Prostate gland (tissue), 2 donors: ENCODE results near the gene GPD1. TPM values are rescaled to one million over a fixed set of nuclear protein-coding genes. Genes with fewer than 3 reads are reported as not detected.

Experiments
- DNase-seq: peaks from one replicate; pipeline ENCODE4 v3.0.0-alpha.2; 2019; ENCODE audit warnings: low spot score
- H3K27ac ChIP-seq, 2 donors: fragments of 200-600 bp; sonication (generic); 2 replicates each; pipeline ENCODE4 v1.5.1; 2017 to 2019
- H3K27me3 ChIP-seq: fragments of 200-600 bp; sonication (generic); replicated peaks from 2 replicates; pipeline ENCODE4 v1.5.1; 2019; ENCODE audit not compliant: insufficient read depth
- H3K36me3 ChIP-seq, 2 donors: fragments of 200-600 bp; sonication (generic); 1 replicate in 1 of 2; 2 replicates in 1 of 2; pipeline versions ENCODE4 v1.5.1 to v1.8.1; 2017 to 2019
- H3K4me1 ChIP-seq: fragments of 200-600 bp; sonication (generic); replicated peaks from 2 replicates; pipeline ENCODE4 v1.5.1; 2019
- H3K4me3 ChIP-seq, 2 donors: fragments of 200-600 bp; sonication (generic); 2 replicates each; pipeline ENCODE4 v1.5.1; 2017 to 2019
- H3K9me3 ChIP-seq: fragments of 200-600 bp; sonication (generic); 2 replicates; pipeline ENCODE4 v1.5.1; 2017
- POLR2A ChIP-seq: fragments of 450-650 bp; IDR thresholded peaks from one replicate; pipeline ENCODE4 v1.6.1; 2016; ENCODE audit warnings: antibody characterized with exemption, mild to moderate bottlenecking
- POLR2AphosphoS5 ChIP-seq: sonication (generic); formaldehyde crosslinking; IDR thresholded peaks from one replicate; pipeline ENCODE4 v1.6.1; 2017; ENCODE audit warnings: antibody characterized with exemption
- WGBS: methylation state at CpG from one replicate; pipeline ENCODE4 v1.1.5; 2018; 5-methylcytosine and 5-hydroxymethylcytosine counted together
- intact Hi-C: fragments of 100-400 bp; cut with DNase I; formaldehyde crosslinking; loops from one replicate; pipeline ENCODE4 v1.14.2; 2022
- total RNA-seq, 2 donors: library from RNA; depleted of rRNA; stranded (reverse); fragments of >200 nt; gene quantifications; one replicate each; pipeline ENCODE4 v1.1.0, GENCODE V29; 2016
- TF ChIP-seq, protein P1 (sequence below), 4 experiments: fragments of 200-600 bp in 2 of 4; fragments of 450-650 bp in 2 of 4; sonication (generic) in 2 of 4; IDR thresholded peaks; 1 replicate in 3 of 4; 2 replicates in 1 of 4; pipeline ENCODE4 v1.5.1; 2016 to 2019; ENCODE audit warnings: antibody characterized with exemption in 4 of 4, mild to moderate bottlenecking in 2 of 4, moderate library complexity in 2 of 4

GPD1 gene
- total RNA-seq, 2 donors from 2014 or later, result 0.27 to 3.4 TPM

DNA sequence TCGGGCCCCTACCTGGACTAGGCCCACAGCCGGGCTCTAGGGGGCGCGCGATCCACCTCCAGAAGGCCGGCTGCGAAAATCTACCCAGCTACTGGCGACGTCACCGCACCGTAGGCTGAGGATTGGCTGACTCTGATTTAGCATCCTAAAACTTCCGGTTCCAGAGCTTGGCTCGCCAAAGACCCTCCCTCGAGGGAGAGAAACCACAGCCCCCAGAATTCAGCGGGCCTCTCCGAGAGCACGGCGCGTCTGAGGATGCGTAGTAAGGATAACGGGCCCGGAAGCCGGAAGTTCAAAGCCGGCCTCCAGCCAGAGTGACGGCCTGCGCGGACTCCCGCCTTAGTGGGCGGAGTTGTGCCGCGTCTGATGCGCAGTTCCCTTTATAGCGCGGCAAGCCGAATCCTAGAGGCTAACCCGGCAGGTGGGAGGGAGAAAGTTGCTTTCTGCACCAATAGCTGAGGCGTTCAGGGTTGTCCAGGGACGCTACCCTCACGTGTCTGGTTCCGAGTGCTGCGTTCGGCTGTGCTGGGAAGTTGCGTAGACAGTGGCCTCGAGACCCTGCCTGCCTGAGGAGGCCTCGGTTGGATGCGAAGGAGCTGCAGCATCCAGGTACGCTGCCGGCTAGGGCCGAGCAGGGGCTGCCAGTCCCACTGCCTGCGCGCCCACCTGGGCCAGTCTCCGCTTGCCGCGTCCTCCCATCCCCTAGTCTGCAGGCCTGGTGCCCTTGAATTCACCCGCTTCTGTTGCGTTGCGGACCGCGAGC, 8.1 kb downstream of the GPD1 start, which contains the start of gene COX14:
TSS of gene COX14 (plus strand) at position 544 of the 763 bp plus-strand sequence. CDS start 7,808 bp downstream, outside the sequence.
- no peaks in the 10 kb centered on the region for H3K9me3 ChIP-seq
- H3K4me3 ChIP-seq, result peak within 1 kb of the TSS; percentile 83 to 85
- under 1% methylated on average over 57 of the region's 59 CpGs for whole genome bisulfite sequencing
- peak; percentile 99 for DNase-seq
- TF ChIP-seq, protein P1, sequence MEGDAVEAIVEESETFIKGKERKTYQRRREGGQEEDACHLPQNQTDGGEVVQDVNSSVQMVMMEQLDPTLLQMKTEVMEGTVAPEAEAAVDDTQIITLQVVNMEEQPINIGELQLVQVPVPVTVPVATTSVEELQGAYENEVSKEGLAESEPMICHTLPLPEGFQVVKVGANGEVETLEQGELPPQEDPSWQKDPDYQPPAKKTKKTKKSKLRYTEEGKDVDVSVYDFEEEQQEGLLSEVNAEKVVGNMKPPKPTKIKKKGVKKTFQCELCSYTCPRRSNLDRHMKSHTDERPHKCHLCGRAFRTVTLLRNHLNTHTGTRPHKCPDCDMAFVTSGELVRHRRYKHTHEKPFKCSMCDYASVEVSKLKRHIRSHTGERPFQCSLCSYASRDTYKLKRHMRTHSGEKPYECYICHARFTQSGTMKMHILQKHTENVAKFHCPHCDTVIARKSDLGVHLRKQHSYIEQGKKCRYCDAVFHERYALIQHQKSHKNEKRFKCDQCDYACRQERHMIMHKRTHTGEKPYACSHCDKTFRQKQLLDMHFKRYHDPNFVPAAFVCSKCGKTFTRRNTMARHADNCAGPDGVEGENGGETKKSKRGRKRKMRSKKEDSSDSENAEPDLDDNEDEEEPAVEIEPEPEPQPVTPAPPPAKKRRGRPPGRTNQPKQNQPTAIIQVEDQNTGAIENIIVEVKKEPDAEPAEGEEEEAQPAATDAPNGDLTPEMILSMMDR (IDR thresholded peaks at IDR 0.05), result peak; percentile 88 to 97 (median 94)
- TF ChIP-seq POLR2AphosphoS5 (peak; percentile 99), POLR2A (peak; percentile 92)
- intact Hi-C loops, result loop anchor here (2.0 kb wide), 1 partner anchor 289 kb away; the partner anchor contains the start of gene LARP4
- H3K36me3 ChIP-seq, result no peaks in the 10 kb centered on the region
- peak within 1 kb of the TSS; percentile 85 to 92 for H3K27ac ChIP-seq
- no peaks in the 10 kb centered on the region for H3K27me3 ChIP-seq
- no peaks in the 10 kb centered on the region for H3K4me1 ChIP-seq

DNA sequence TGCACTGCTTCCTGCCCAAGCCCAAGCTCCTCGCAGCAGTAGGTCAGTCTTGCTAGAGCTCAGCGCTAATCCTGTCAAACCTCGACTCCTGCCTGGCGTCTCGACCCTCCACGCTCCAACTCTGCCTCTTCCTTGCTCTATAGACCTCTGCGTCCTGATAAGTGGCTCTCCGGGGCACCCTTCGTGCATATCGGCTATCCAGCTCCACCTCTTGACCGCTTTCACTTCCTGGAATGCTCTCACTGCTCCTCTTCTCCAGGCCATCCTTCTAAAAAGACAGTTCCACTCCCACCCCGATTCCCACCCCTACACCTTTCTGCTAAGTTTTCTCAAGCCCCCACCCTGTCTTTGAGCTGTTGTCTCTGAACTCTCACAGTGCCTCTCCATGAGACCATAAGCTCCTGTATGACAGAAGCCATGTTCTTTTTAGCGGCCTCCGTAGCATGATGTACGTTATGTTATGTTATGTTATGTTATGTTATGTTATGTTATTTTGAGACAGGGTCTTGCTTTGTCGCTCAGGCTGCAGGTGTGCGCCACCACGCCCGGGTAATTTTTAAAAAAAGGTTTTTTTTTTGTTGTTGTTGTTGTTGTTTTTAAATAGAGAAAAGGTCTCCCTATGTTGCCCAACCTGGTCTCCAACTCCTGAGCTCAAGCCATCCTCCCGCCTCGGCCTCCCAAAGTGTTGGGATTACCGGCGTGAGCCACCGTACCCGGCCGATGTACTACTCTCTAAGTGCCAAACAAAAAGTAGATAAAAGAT, 8.8 kb downstream of the GPD1 start:
- Histone ChIP-seq H3K9me3 (no peaks in the 10 kb centered on the region), H3K36me3 (no peaks in the 10 kb centered on the region), H3K27ac (peak overlapping the region; percentile 85 to 92), H3K27me3 (no peaks in the 10 kb centered on the region), H3K4me1 (no peaks in the 10 kb centered on the region), H3K4me3 (peak overlapping the region; percentile 83 to 85)
- intact Hi-C loops, result no loop called here
- WGBS, result 23% methylated on average over 26 of the region's 26 CpGs
- peak; percentile 22 for DNase-seq
- TF ChIP-seq, protein P1 (IDR thresholded peaks at IDR 0.05), result no peak
- TF ChIP-seq POLR2AphosphoS5 (no peak), POLR2A (no peak)

DNA sequence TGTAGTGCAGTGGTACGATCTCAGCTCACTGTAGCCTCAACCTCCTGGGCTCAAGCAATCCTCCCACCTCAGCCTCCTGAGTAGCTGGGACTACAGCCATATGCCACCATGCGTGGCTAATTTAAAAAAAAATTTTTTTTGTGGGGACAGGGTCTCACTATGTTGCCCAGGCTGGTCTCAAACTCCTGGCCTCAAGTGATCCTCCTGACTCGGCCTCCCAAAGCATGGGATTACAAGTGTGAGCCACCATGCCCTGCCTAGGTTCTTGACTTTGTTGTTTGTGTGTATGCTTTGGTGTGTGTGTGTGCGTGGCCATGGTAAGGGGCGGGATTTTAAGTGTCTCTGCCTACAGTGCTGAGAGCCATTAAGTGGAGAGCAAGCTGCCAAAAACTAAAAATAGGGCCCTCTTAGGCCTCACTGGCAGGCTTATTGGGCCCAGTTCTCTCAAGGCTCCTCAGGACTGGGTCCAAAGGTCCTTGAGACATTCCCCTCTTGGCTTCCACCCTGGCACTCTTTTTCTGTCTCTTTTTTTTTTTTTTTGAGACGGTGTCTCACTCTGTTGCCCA, 13.3 kb downstream of the GPD1 start:
- Histone ChIP-seq H3K27me3 (no peaks in the 10 kb centered on the region), H3K4me1 (no peaks in the 10 kb centered on the region), H3K27ac (no peak overlapping the region), H3K9me3 (no peaks in the 10 kb centered on the region), H3K36me3 (no peaks in the 10 kb centered on the region), H3K4me3 (no peak overlapping the region)
- intact Hi-C loops, result no loop called here
- DNase-seq, result no peak
- WGBS, result 83% methylated on average over 6 of the region's 6 CpGs
- TF ChIP-seq POLR2A (no peak), POLR2AphosphoS5 (no peak)
- TF ChIP-seq, protein P1 (IDR thresholded peaks at IDR 0.05), result no peak

DNA sequence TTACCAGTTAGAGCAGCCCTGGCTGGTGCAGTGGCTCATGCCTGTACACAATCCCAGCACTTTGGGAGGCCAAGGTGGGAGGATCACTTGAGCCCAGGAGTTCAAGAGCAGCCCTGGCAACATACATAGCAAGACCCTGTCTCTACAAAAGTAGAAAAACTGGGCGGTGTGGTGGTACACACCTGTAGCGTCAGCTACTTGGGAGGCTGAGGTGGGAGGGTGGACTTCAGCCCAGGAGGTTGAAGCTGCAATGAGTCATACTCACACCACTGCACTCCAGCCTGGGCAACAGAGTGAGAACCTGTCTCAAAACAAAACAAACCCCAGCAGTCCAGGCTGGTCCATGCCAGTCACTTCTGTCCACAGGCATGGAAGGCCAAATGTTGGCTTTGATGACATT, 15.6 kb downstream of the GPD1 start:
- no peaks in the 10 kb centered on the region for H3K9me3 ChIP-seq

More for the DNA sequence above, 15.6 kb downstream of the GPD1 start:
- WGBS, result 100% methylated on average over 2 of the region's 2 CpGs
- H3K36me3 ChIP-seq, result no peaks in the 10 kb centered on the region
- H3K27me3 ChIP-seq, result no peaks in the 10 kb centered on the region
- H3K27ac ChIP-seq, result no peak overlapping the region
- no peak for DNase-seq
- no peaks in the 10 kb centered on the region for H3K4me1 ChIP-seq
- intact Hi-C loops, result no loop called here
- H3K4me3 ChIP-seq, result no peak overlapping the region
- TF ChIP-seq, protein P1 (IDR thresholded peaks at IDR 0.05), result no peak
- no peak for TF ChIP-seq POLR2A
- no peak for TF ChIP-seq POLR2AphosphoS5
